OCI-LY3 (cell line): Measurements from ENCODE around the gene SPATS1.

ENCODE experiments used
- CTCF ChIP-seq: fragments of 200-600, 300-600 bp; sonication (generic); IDR thresholded peaks from 2 replicates; pipeline ENCODE4 v1.5.1; 2014; ENCODE audit warnings: antibody characterized with exemption, low read length, low read depth
- EZH2phosphoT487 ChIP-seq: fragments of 200-600 bp; shearing (Covaris generic); IDR thresholded peaks from 2 replicates; pipeline ENCODE4 v1.6.1; 2018; ENCODE audit warnings: antibody characterized with exemption, mixed run types, low read depth

- TF ChIP-seq CTCF (no peak), EZH2phosphoT487 (no peak)
Observed at GRCh38 chr6:44339301-44339700, 3.1 kb upstream of the SPATS1 start.
